HL-60/S4 treated with retinoic acid at 250 ng/mL for 4 days and 3 days (cell line): ENCODE measurements around the gene C1orf174.

Experiments
- in situ Hi-C: fragments of 300-500 bp; cut with MboI; formaldehyde crosslinking; loops from 2 replicates; pipeline ENCODE4 v1.7.0; 2022; ENCODE audit warnings: low sequenced_read_pairs

Gene C1orf174

GRCh38 chr1:3910857-3911845 is 11.1 kb upstream of the C1orf174 start:
- in situ Hi-C loops, result no loop called here

DNA sequence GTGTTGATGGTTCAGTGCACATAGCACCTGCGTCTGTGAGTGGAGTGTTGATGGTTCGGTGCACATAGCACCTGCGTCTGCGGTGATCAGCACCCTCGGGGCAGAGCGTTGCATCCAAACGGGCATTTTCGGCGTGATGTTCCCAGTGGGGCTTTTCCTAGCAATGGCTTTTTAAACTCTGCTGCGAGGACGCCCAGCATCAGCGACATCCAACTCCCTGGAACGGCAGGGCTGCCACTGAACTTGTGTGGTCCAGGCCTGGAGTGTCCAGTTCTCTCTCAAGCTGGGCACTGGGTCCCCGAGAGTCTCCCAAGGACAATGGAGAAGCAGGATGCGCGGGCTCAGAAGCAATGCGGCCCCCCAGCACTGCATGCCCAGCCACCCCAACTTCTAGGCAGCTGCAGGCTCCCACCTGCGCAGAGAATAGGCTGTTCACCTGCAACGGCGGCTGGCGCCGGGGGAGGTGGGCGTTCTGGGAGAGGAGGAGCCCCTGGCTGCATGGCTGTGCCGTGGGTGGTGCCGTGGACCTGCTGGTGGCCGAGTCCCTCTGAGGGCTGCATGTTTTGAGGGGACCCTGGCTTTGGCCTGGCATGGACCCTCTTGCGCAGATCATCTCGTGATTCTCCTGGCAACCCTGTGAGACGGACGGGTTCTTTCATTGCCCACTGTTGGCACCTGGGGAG is 10.1 kb upstream of the C1orf174 start:
- in situ Hi-C loops, result no loop called here

DNA sequence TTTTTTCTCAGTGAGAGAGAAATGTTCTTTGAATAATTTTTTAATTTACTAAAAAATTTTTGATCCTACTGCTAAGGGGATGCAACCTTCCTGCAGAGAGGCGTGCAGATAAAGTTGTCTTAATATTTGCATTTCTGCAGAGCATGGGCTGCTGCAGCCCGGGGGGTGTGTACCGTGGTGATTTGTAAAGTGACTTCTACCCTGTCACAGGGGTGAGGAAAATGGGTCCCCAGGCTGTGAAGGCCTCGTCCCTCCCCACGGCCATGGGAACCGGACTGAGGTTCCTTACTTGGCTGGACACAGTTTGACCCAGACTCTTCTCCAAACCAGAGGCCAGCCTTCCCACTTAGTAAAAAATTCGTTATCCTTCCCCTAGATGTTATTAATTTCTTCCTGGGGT is 9.5 kb upstream of the C1orf174 start:
- in situ Hi-C loops, result no loop called here

DNA sequence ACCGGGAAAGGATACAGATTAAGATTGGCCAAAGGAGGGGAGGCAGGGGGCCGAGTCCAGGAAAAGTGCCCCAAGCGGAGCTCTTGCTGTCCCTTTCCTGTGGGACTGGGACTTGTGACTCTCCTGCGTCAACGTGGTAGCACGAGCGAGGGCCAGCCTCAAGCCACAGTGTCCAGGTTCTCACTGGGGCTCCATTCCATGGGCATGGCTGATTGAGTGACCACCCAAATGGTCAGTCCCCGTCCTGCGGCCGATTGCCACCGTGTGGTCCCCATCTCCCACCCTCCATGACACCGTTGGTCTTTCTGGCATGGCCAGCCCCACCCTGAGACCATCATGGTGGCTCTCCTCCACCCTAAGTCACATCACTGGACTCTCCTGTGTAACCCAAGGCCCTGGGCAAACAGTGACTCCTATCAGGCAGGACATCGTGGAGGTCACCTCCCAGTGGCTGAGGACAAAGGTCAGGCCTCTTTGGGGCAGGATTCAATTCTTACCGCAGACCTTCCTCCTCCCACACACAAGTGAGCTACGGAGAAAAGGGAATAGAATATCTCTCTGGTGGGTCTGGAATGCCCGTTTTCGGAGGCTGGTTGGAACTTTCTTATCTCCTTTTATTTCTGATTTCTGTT is 8.9 kb upstream of the C1orf174 start:
- in situ Hi-C loops, result no loop called here

DNA sequence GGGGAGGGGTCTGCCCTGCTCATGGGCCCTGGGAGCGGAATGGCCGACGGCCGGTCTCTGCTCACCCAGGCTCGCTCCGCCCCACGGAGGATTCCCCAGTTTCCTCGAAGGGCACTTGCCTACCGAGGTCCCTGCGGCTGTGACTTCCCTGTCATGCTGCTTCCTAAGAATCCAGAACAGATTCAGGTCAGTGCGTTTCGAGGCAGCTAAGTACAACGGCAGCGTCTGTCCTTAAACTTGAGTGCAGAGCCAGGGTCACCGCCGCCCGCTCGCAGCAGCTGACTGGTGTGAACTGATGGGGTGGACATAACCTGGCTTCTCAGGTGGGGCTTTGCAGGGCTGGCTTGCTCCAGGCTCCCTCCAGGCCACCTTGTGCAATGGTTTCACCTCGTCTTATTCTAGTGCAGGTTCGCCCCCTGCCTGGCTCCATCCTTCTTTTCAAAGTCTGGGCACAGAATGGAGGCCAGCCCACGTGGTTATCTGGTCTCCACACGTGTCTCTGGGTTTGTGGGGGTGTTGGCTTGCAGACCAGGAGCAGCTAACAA is 7.6 kb upstream of the C1orf174 start:
- in situ Hi-C loops, result no loop called here

- in situ Hi-C loops, result no loop called here
These were observed 7.0 kb upstream of the C1orf174 start for GRCh38 chr1:3907031-3907534.

- in situ Hi-C loops, result no loop called here
These were observed 6.6 kb upstream of the C1orf174 start for GRCh38 chr1:3906672-3907020.

DNA sequence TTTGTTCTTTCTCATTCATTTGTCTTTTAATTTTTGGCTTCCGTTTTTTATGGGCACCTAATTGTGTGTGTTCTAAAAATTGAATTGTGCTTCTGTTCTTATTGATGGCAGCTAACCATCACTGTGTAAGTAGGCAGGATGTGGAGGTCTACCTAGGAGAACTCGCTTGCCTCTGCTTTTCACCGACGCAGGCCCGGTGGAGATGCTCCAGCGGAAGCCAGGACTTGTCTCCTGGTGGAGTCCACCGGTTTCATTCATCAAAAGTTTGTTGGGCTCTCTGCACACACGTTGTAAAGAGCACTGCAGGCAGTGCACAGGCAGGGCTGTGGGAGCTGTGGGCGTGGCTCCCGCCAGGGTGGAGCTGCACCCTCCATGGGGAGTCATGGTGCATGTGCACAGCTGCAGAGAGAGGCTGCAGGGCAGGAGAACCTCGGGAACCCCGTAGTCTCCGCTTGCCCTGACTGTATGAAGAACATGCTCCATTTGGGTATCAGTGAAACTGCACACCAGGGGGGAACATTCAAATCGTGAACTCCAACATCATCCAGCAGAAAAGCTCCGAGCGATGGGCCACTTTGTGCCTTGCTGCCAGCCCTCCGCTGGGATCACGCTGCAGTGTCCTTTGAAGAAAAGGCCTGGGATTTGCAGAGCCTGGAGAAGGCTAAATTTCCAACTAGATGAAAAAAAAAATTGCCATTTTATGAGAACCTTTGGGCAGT is 6.0 kb upstream of the C1orf174 start:
- in situ Hi-C loops, result no loop called here

GRCh38 chr1:3905266-3905952 is 5.3 kb upstream of the C1orf174 start:
- in situ Hi-C loops, result no loop called here

GRCh38 chr1:3904843-3905185 is 4.7 kb upstream of the C1orf174 start:
- in situ Hi-C loops, result no loop called here

GRCh38 chr1:3904006-3904842 is 4.2 kb upstream of the C1orf174 start:
- in situ Hi-C loops, result no loop called here

GRCh38 chr1:3903141-3904005 is 3.3 kb upstream of the C1orf174 start:
- in situ Hi-C loops, result no loop called here

DNA sequence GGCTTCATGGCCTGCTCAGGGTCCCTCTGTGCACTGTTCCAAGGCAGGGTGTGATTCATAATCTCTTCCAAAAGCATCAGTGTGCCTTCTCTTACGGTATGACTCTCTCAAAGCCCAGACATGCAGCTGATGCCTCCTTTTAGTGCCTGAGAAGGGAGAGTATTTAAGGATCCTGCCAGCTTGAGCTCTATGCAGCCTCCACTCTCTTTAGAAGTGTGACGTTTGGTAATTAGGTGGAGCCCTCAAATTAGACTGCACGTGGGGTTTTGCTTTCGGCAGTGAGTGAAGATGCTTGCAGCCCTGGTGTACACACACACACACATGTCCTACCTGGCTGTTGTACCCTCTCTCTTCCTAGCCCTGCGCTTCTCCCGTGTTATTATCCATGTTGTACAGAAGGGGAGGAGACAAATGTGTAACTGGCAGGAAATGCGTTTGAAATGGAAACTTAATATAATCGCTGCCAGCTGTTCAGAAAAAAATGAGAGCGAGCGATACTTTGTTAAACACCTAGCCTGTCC is 2.6 kb upstream of the C1orf174 start:
- in situ Hi-C loops, result no loop called here

DNA sequence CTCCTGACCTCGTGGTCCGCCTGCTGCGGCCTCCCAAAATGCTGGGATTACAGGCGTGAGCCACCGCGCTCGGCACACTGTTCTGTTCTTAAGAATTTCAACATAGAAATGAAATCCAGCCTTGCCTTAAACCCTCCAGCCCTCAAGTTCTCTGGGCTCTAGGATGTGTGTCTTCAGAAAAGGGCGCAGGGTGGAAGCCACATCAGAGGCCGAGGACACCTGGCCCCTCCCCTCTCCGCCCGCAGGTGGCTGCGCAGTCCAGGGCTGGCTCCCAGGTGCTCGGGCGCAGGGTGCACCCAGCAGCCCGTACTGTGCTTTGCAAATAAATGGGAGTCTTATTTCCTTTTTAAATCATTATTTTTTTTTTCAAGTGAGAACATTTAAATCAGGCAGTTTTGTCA is 2.0 kb upstream of the C1orf174 start:
- in situ Hi-C loops, result no loop called here

DNA sequence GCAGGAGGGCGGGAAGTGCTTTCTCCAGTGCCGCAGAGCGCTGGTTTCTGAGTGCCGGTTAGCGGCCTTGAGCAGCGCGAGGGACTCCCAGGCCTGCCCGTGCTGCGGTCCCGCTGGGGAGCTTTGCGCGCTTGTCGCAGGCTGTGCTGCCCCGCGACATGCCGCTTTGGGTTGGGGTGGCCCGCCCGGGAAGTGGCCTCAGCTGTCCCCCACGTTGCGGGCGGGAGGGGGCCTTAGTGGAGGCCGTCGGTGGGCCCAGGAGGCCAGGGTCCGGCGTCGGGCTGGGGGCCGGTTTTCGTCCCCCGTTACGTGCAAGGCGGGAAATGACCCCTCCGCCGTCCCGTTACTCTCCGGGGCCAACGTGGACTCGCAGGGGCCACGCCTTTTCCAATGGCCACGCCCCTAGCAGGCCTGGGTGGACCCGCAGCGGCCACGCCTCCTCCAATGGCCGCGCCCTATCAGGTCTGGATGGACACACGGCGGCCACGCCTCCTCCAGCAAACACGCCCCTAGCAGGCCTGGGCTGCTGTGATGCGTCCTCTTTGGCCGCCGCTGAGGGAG is 977 bp upstream of the C1orf174 start:
- in situ Hi-C loops, result no loop called here

DNA sequence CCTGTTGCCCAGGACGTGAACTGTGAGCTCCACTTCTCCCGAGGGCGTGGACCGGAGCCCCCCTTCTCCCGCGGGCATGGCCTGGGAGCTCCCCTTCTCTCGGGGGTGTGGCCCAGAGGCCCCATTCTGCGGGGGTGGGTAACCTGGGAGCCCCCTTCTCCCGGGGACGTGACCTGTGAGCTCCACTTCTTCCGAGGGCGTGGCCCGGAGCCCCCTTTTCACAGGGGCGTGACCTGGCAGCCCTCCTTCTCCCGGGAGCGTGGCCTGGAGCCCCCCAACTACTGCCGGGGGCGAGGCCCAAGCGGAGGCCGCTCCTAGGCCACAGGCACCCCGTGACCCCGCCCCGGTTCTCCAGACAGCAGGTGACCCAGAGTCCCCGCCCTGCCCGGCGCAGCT is 320 bp downstream of the C1orf174 start:
- in situ Hi-C loops, result no loop called here

DNA sequence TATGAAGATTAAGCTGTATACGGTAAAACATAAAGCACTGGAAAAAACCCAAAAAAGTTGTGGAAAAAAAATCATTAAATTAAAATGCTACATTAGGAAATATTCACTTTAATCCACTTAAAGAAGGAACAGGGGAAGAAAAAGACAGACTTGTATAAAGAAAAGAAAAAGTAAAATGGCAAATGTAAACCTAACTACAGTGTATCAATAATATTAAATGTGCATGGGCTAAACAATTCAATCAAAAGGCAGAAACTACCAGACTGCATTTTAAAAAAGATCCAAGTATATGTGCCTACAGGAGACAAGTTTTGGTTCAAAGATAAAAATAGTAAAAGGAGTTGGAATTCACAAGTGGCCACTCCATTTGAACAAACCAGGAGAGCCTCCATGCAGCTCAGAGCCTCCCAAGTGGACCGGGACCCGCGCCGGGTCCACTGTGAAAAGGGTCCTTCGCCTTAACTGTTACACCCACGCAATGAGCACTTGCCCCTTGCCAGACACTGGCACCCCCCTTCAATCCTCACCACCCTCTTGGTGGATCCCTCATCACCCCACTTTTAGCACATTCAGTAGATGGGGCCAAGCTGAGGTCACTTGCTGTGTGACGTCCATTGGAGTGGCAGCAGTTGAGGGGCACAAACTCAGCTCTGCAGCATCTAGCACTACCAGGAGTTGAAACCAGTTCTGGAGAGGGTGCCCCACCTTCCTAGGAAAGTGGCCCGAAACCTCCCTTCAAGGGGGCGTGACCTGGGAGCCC is 898 bp downstream of the C1orf174 start:
- in situ Hi-C loops, result no loop called here
